ENCODE data around the gene LPP.

The LPP gene

DNA sequence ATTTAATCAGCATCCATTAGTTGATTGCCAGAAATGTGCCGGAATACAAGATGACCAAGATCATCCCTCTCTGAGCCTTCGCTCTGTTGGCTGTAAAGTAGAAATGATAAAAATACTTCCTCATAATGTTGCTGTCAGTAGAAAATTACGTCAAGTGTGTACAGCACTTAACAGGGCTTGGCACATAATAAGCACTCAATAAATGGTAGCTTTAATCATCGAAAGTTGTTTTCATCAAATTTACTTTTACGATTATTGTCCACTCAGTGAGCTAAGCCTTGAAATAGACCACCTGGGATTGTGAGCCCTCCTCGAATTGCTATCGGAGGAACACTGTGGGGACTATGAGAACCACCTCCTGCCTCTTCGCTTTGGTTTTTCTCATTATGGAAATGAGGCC, 716.5 kb downstream of the LPP start:
- no peaks in the 10 kb centered on the region for H3K27me3 ChIP-seq (ENCODE audit: insufficient read depth, poor library complexity, severe bottlenecking)
- H3K27ac ChIP-seq (replicated peaks), result no peak overlapping the region
- no peak for DNase-seq (ENCODE audit: low read depth in 1 of 2, low spot score in 1 of 2)
- TF ChIP-seq GABPA (IDR thresholded peaks at IDR 0.05; ENCODE audit: low read depth), result no peak
- no peak for TF ChIP-seq POLR2AphosphoS5 (IDR thresholded peaks at IDR 0.05; ENCODE audit: low read depth)
- TF ChIP-seq SPI1 (IDR thresholded peaks at IDR 0.05; ENCODE audit: borderline replicate concordance, low read depth), result no peak
- TF ChIP-seq, protein P1, sequence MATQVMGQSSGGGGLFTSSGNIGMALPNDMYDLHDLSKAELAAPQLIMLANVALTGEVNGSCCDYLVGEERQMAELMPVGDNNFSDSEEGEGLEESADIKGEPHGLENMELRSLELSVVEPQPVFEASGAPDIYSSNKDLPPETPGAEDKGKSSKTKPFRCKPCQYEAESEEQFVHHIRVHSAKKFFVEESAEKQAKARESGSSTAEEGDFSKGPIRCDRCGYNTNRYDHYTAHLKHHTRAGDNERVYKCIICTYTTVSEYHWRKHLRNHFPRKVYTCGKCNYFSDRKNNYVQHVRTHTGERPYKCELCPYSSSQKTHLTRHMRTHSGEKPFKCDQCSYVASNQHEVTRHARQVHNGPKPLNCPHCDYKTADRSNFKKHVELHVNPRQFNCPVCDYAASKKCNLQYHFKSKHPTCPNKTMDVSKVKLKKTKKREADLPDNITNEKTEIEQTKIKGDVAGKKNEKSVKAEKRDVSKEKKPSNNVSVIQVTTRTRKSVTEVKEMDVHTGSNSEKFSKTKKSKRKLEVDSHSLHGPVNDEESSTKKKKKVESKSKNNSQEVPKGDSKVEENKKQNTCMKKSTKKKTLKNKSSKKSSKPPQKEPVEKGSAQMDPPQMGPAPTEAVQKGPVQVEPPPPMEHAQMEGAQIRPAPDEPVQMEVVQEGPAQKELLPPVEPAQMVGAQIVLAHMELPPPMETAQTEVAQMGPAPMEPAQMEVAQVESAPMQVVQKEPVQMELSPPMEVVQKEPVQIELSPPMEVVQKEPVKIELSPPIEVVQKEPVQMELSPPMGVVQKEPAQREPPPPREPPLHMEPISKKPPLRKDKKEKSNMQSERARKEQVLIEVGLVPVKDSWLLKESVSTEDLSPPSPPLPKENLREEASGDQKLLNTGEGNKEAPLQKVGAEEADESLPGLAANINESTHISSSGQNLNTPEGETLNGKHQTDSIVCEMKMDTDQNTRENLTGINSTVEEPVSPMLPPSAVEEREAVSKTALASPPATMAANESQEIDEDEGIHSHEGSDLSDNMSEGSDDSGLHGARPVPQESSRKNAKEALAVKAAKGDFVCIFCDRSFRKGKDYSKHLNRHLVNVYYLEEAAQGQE (IDR thresholded peaks at IDR 0.05; ENCODE audit: insufficient replicate concordance, low read depth), result no peak
- TF ChIP-seq, protein P2, sequence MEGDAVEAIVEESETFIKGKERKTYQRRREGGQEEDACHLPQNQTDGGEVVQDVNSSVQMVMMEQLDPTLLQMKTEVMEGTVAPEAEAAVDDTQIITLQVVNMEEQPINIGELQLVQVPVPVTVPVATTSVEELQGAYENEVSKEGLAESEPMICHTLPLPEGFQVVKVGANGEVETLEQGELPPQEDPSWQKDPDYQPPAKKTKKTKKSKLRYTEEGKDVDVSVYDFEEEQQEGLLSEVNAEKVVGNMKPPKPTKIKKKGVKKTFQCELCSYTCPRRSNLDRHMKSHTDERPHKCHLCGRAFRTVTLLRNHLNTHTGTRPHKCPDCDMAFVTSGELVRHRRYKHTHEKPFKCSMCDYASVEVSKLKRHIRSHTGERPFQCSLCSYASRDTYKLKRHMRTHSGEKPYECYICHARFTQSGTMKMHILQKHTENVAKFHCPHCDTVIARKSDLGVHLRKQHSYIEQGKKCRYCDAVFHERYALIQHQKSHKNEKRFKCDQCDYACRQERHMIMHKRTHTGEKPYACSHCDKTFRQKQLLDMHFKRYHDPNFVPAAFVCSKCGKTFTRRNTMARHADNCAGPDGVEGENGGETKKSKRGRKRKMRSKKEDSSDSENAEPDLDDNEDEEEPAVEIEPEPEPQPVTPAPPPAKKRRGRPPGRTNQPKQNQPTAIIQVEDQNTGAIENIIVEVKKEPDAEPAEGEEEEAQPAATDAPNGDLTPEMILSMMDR (IDR thresholded peaks at IDR 0.05; ENCODE audit: insufficient read depth, low read length), result no peak
- no peak overlapping the region for H3K4me3 ChIP-seq (replicated peaks; ENCODE audit: insufficient read depth, low read length)

DNA sequence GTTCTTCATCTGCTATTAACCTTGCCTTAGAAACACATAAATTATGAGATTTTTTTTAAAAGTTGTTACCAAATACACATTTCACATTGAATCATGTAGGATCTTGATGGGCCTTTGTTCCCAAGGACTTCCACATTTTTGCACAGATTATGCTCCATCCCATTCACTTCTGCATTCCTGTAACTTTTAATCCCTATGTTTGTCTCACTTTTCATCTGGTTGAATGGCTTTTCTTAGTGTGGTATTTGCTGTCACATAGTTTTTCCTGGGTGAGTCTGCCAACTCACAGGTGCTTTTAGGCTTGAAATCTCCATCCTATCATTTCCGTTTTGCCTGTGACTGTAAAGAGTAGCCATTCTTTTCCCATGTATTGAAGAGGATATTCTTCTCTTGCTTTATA, 720.6 kb downstream of the LPP start:
- TF ChIP-seq, protein P2 (IDR thresholded peaks at IDR 0.05; ENCODE audit: insufficient read depth, low read length), result no peak
- TF ChIP-seq POLR2AphosphoS5 (IDR thresholded peaks at IDR 0.05; ENCODE audit: low read depth) (no peak), SPI1 (IDR thresholded peaks at IDR 0.05; ENCODE audit: borderline replicate concordance, low read depth) (no peak), GABPA (IDR thresholded peaks at IDR 0.05; ENCODE audit: low read depth) (no peak)
- TF ChIP-seq, protein P1 (IDR thresholded peaks at IDR 0.05; ENCODE audit: insufficient replicate concordance, low read depth), result no peak
- Histone ChIP-seq H3K27me3 (ENCODE audit: insufficient read depth, poor library complexity, severe bottlenecking) (no peaks in the 10 kb centered on the region), H3K4me3 (replicated peaks; ENCODE audit: insufficient read depth, low read length) (no peak overlapping the region), H3K27ac (replicated peaks) (no peak overlapping the region)
- DNase-seq (ENCODE audit: low read depth in 1 of 2, low spot score in 1 of 2), result no peak

DNA sequence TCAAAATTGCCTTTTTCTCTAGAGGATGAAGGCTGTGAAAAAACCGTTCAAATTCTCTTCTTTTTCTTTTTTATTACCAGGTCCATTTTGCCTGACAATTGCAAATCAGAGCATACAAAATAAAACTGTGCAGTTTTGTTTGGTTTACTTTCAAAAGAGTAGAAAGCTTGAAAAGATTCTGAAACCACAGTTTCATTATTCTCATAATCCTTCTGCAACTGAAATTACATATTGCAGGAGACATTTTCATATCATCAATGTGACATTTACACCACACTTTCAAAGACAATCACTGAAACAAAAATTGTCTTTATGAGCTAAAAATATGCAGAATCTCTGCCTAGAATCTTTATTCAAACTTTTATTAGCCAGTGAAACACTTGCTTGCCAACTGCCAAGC, 721.5 kb downstream of the LPP start:
- H3K4me3 ChIP-seq (replicated peaks; ENCODE audit: insufficient read depth, low read length), result no peak overlapping the region
- H3K27me3 ChIP-seq (ENCODE audit: insufficient read depth, poor library complexity, severe bottlenecking), result no peaks in the 10 kb centered on the region
- TF ChIP-seq GABPA (IDR thresholded peaks at IDR 0.05; ENCODE audit: low read depth) (no peak), SPI1 (IDR thresholded peaks at IDR 0.05; ENCODE audit: borderline replicate concordance, low read depth) (no peak)
- H3K27ac ChIP-seq (replicated peaks), result no peak overlapping the region
- DNase-seq (ENCODE audit: low read depth in 1 of 2, low spot score in 1 of 2), result no peak

DNA sequence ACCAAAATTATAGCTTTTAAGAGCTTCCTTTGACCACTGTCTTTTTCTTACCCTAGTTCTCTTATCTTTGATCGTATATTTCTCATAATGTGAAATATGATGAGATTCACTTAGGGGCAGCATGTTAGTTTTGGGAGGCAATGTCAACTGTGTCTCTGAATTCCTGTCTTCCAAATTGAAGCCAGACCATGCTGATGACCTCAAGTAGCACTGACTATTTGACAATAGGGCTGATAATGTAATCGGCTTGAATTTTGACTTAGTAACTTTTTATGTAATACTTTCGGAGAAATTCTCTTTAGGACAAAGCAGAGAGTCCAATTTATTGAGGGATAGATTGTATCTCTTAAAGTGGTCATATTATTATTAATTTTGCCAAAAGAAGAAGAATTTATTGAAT, 722.4 kb downstream of the LPP start:
- DNase-seq (ENCODE audit: low read depth in 1 of 2, low spot score in 1 of 2), result no peak
- no peak for TF ChIP-seq SPI1 (IDR thresholded peaks at IDR 0.05; ENCODE audit: borderline replicate concordance, low read depth)
- TF ChIP-seq, protein P1 (IDR thresholded peaks at IDR 0.05; ENCODE audit: insufficient replicate concordance, low read depth), result no peak
- TF ChIP-seq POLR2AphosphoS5 (IDR thresholded peaks at IDR 0.05; ENCODE audit: low read depth), result no peak
- TF ChIP-seq, protein P2 (IDR thresholded peaks at IDR 0.05; ENCODE audit: insufficient read depth, low read length), result no peak
- no peak for TF ChIP-seq GABPA (IDR thresholded peaks at IDR 0.05; ENCODE audit: low read depth)
- H3K27me3 ChIP-seq (ENCODE audit: insufficient read depth, poor library complexity, severe bottlenecking), result no peaks in the 10 kb centered on the region
- H3K27ac ChIP-seq (replicated peaks), result no peak overlapping the region
- no peak overlapping the region for H3K4me3 ChIP-seq (replicated peaks; ENCODE audit: insufficient read depth, low read length)
